Glomerular endothelial cell (primary cell): Measurements from ENCODE around the gene CACNA2D2. TPM values are rescaled to one million over a fixed set of nuclear protein-coding genes. Genes with fewer than 3 reads are reported as not detected.

Experiments
- DNase-seq: peaks from one replicate; pipeline ENCODE4 v3.0.0-alpha.2; 2011; ENCODE audit warnings: low read depth, low spot score; ENCODE audit errors: extremely low read depth
- total RNA-seq: library from RNA; depleted of rRNA; stranded (reverse); fragments of >200 nt; gene quantifications from 2 replicates; pipeline ENCODE4 v1.2.3, GENCODE V29; 2015

CACNA2D2 gene
- total RNA-seq, 1 donor from 2014 or later, result not detected

- DNase-seq, result no peak
Observed at GRCh38 chr3:50336452-50337174, 166.8 kb downstream of the CACNA2D2 start.

- DNase-seq, result no peak
Observed at GRCh38 chr3:50334339-50335075, 168.9 kb downstream of the CACNA2D2 start.

GRCh38 chr3:50333744-50334328, 169.6 kb downstream of the CACNA2D2 start:
- no peak for DNase-seq

GRCh38 chr3:50331364-50331907, 172.0 kb downstream of the CACNA2D2 start:
- DNase-seq, result no peak

GRCh38 chr3:50330330-50330729, 173.1 kb downstream of the CACNA2D2 start:
- DNase-seq, result no peak

- DNase-seq, result no peak
Observed at GRCh38 chr3:50327943-50328691, 175.3 kb downstream of the CACNA2D2 start, which contains the start of gene TUSC2. Gene TUSC2 (minus strand): TSS chr3:50328223. CDS start chr3:50328099, 124 bp downstream.

- no peak for DNase-seq
Observed at GRCh38 chr3:50327129-50327528, 176.3 kb downstream of the CACNA2D2 start.

GRCh38 chr3:50326182-50326541, 177.3 kb downstream of the CACNA2D2 start:
- no peak for DNase-seq

GRCh38 chr3:50325497-50326181, 177.8 kb downstream of the CACNA2D2 start:
- no peak for DNase-seq

GRCh38 chr3:50325113-50325480, 178.3 kb downstream of the CACNA2D2 start:
- no peak for DNase-seq

- no peak for DNase-seq
Observed at GRCh38 chr3:50324351-50325112, 178.9 kb downstream of the CACNA2D2 start.

GRCh38 chr3:50323614-50324199, 179.7 kb downstream of the CACNA2D2 start:
- no peak for DNase-seq

GRCh38 chr3:50323092-50323600, 180.3 kb downstream of the CACNA2D2 start:
- no peak for DNase-seq

- DNase-seq, result no peak
Observed at GRCh38 chr3:50322386-50323091, 180.9 kb downstream of the CACNA2D2 start, which contains the start of gene HYAL2. Gene HYAL2 (minus strand): TSS chr3:50322745. CDS start chr3:50320489, 2,256 bp downstream.

GRCh38 chr3:50322115-50322385, 181.4 kb downstream of the CACNA2D2 start:
- DNase-seq, result no peak

- no peak for DNase-seq
Observed at GRCh38 chr3:50321336-50322114, 181.9 kb downstream of the CACNA2D2 start.

- no peak for DNase-seq
Observed at GRCh38 chr3:50320853-50321335, 182.5 kb downstream of the CACNA2D2 start.
